Measurements from ENCODE around the gene HOXC10.
A peak's percentile ranks its signal among the peaks of the same experiment; 100 is the strongest.

The HOXC10 gene

DNA sequence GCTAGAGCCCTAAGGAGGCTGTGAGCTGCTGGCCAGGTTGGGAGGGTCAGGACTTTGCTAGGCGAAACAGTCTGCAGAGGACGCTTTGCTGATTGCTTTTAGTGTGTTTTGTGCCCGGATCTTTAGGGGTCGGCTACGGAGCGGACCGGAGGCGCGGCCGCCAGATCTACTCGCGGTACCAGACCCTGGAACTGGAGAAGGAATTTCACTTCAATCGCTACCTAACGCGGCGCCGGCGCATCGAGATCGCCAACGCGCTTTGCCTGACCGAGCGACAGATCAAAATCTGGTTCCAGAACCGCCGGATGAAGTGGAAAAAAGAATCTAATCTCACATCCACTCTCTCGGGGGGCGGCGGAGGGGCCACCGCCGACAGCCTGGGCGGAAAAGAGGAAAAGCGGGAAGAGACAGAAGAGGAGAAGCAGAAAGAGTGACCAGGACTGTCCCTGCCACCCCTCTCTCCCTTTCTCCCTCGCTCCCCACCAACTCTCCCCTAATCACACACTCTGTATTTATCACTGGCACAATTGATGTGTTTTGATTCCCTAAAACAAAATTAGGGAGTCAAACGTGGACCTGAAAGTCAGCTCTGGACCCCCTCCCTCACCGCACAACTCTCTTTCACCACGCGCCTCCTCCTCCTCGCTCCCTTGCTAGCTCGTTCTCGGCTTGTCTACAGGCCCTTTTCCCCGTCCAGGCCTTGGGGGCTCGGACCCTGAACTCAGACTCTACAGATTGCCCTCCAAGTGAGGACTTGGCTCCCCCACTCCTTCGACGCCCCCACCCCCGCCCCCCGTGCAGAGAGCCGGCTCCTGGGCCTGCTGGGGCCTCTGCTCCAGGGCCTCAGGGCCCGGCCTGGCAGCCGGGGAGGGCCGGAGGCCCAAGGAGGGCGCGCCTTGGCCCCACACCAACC, 44.8 kb downstream of the HOXC10 start:
- no peak for DNase-seq (ENCODE audit: low spot score)

DNA sequence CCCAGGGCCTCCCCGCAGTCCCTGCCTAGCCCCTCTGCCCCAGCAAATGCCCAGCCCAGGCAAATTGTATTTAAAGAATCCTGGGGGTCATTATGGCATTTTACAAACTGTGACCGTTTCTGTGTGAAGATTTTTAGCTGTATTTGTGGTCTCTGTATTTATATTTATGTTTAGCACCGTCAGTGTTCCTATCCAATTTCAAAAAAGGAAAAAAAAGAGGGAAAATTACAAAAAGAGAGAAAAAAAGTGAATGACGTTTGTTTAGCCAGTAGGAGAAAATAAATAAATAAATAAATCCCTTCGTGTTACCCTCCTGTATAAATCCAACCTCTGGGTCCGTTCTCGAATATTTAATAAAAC, 45.5 kb downstream of the HOXC10 start:
- DNase-seq (ENCODE audit: low spot score) = no peak

DNA sequence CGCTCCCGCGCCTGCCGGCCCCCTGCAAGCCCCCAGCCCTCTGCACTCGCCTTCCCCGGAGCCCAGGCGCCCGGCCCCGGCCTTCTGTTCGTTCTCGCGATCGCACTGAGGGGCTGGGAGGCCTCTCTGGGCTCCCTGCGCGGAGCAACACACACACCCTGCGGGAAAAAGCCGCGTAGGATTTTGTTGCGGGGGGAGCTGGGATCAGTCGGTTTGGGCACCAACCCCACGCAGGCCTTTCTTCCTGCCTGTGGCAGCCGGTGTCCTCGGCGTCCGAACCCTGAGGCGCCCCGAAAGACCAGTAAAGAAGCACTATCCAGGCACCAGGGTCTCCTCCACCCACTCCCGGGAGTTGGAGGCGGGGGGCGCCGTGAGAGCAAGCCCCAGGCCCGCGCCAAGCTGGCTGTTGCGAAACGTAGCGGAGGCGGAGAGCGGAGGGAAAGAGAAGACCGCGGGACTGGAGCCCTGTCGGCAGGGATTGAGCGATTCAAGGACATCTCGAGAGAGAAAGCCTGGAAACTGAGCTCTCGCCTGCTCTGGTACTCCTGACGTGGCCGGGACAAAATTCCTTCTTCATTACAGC, 46.0 kb downstream of the HOXC10 start:
- DNase-seq (ENCODE audit: low spot score) = no peak

GRCh38 chr12:54031480-54031879, 46.5 kb downstream of the HOXC10 start:
- DNase-seq (ENCODE audit: low spot score) = no peak

GRCh38 chr12:54032086-54032619, 47.2 kb downstream of the HOXC10 start:
- DNase-seq (ENCODE audit: low spot score) = no peak

DNA sequence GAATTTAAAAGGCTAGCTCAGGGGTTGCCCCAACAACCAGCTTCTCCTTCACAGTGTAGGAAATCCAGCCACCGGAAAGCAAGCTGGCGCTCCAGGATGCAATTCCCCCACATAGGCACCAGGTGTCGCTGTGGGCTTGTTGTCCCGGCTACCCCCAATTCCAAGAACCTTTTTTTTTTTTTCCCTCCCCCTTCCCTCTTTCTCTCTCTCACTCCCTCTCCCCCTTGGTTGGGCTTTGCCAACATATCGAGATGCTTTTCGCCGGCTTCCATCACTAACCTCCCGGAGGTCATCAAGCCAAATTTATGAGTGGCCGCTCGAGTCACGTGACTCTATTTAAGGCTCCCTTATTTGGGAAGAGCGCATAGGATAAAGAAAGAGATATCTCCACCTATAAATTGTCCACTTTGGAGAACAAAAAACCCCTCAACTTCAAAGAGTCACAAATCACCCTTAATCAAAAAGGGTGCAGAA, 47.7 kb downstream of the HOXC10 start, which contains the start of gene HOXC5:
TSS of gene HOXC5 (plus strand) at position 424 of the 474 bp plus-strand sequence. CDS start 73 bp downstream, outside the sequence.
- peak; percentile 93 for DNase-seq (ENCODE audit: low spot score)

- peak; percentile 70 for DNase-seq (ENCODE audit: low spot score)
Measured at GRCh38 chr12:54033106-54033979, 48.4 kb downstream of the HOXC10 start.

DNA sequence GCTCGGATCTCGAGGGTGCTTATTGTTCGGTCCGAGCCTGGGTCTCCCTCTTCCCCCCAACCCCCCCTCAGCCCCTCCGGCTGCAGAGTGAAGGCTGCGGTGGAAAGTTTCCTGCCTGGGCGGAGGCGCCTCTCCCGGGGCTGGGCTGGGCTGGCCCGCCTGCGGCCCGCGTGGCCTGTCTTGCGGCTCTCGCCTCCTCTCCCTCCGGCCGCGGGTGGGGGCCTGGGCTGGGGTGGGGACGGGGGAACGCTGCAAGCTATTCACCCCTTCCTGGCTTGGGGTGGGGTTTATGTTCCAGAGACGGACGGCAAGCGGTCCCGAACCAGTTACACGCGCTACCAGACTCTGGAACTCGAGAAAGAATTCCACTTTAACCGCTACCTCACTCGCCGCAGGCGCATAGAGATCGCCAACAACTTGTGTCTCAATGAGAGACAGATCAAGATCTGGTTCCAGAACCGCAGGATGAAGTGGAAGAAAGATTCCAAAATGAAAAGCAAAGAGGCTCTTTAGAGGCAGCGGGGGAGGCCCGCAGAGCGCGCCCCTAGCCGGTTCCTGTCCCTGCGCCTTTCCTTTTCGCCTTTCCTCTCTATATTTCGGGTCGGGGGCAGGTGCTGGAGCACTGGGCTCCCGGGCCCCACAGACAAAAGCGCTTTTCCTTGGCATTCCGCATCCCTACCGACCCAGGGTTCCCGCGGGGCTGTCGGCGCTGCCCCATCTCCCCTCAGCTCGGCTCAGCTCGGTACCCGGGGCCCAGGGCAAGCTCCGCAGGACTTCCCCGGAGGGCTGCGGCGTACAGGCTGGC, 49.2 kb downstream of the HOXC10 start:
- no peak for DNase-seq (ENCODE audit: low spot score)

GRCh38 chr12:54034785-54035310, 49.9 kb downstream of the HOXC10 start:
- DNase-seq (ENCODE audit: low spot score) = no peak

DNA sequence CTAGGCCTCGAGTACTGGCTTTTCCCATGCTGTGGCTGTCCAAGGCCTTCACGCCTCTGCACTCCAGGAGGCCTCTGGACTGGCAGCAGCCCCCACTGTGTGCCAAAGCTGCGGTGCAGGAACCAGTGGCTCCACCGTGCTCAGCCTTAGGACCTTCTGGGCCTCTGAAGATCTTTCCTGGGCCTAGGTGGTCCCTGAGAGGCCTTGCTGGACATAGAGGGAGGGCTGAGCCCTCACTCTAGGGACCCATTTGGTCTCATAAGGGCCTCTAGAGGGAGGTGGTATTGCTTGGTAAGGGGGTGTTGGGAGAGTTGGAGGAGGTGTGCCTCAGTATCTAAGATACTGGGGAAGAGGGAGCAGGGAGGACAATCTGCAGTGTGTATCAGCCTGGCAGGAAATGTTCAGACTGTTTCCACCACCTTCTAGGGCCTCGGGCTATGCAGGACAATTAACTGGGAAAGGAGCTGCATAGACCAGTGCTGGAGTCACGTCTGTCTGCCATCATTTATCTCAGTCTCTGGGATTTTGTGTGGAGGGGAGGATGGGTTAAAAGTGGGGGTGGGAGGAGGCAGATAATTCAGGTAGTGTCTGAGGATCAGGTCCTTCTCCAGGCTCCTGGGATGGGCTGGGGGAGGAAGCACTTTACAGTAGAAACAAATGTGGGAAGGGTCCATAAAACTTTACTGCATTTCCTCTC, 50.8 kb downstream of the HOXC10 start:
- DNase-seq (ENCODE audit: low spot score) = no peak

DNA sequence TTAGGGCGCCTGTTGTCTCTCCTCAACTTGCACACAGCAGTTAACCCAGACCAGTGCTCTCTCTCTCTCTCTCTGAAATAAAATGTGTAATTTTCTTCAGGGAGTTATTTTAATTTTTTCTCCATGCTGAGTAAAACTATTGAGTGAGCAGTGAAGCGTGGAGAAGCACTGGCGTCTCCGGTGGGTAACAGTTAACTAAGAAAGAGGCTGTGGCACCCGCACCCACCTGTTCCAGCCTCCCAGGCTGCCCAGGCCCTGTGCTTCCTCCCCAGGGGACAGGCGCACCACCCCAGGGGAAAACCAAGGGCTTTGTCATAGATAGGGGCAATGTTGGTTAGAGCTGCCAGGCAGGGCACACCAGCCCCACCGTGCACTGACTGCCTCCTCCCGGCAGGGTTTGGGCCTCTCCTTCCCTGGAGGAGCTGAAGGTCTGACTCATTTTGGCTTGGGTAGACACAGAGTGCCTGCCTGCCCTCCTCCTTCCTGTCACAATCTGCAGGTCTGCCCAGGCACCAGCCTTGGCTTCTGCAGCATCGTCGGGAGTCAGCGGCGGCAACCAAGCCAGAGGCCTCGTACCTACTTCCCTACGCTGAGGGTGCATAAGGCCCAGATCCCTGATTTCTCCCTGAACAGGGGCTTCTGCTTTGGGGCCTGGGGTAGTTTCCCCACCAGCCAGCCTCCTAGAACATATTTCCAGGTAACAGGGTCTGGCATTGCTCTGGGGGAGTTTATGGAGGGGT, 51.8 kb downstream of the HOXC10 start:
- no peak for DNase-seq (ENCODE audit: low spot score)

DNA sequence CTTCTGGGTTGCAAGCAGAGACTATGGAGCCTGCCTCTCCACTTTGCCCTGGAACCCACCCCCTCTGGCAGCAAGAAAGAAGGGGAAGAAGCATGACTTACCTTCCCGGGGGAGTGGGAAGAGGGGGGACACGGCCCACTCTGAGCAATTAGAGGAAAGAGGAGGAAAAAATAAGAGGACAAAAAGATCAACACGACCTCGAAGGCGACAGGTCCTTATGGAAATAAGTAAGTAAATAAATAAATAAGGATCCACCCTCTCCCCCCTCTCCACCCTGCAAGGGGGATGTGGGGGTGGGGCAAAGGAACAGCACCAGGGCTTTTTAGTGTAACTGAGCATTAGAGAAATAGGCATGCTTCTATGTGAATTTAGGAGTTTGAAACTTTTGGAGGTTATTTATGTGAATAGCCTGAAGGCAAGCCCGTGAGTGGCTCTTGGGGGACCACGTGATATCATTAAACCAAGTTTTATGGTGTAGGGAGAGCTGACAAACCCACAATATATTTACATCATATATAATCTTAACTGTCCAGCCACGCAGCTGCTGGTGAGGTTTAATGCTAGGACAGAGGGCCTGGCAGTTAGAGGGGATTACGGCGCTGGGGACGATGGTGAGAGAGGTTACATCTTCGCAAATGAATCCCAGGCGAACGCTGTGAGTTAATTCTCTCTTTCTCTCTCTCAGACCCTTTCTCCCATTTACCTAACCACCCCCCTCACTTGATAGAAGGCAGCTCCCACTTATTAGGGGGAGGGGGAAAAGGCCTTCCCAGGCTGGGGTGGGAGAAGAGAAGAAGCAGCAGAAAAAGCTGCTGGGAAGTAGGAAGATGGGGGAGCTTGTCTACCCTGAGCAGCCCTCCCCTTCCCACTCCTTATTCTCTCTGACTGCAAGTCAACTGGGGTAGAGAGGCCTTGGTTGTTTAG, 52.7 kb downstream of the HOXC10 start:
- no peak for DNase-seq (ENCODE audit: low spot score)

GRCh38 chr12:54038284-54038870, 53.4 kb downstream of the HOXC10 start:
- no peak for DNase-seq (ENCODE audit: low spot score)

DNA sequence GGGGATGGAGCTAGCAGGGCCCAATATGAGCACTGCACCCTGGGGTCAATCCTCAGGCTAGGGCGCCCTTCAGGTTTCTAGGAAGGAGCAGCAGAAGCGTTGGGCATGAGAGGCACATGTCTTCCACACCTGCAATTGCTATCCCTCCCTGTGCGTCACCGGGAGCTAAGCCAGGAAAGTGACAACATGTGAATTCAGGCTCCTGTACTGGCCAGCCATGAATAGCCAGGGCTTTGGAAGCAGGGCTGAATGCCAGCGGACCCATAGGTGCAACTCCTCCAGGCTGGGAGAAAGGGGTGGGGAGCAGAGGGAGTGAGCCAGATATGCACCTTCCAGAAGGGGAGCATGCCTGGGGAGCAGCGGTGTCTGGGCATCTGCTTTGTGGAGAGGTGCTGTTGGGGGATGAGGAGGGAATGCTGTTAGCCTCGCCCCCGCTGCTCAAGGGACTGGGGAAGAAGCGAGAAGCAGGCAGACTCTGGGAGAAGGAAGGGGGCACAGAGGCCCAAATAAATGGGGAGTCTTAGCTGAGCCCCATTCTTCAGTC, 54.0 kb downstream of the HOXC10 start:
- no peak for DNase-seq (ENCODE audit: low spot score)

DNA sequence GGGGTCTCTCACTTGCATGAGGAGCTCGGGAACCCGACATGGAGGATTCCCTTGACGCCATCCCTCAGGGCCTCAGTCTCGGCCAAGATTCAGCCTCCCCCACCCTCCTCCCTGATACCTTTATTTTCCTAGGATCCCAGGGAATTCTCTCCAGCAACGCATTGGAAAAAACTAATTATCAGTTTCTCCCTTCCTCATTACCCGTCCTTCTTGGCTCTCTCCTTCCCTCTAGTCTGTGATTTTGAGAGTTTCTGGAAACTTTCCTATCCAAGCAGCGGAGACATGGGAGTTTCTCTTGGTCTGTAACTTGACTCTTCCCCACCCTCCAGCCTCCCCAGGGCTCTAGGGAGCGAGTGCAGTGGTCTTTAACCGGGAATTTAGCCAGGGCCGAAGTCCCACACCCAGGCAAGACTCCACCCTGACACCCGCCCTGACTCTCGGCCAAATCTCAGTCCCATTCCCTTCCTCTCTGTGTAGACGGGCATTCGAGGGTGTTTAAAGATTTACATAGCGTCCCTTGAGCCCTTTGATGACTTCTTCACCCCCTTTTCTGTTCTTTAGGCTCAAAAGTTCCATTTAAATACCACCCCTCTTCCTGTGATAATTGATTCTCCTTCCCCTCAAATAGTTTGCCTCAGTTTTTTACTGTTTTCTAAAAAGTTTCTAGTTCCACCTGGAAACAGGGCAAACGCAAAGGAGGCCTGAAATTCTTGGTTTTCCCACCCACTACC, 54.6 kb downstream of the HOXC10 start:
- no peak for DNase-seq (ENCODE audit: low spot score)

All from AG08396 (cell line).